Measurements from ENCODE around the gene RTP5.
"Not testable (repeated sequence)": the region's sequence is repeated elsewhere in the genome, so short reads cannot be mapped to it uniquely, and the experiment has no call there.

Gene RTP5

GRCh38 chr2:241869087-241869961 is at the start of gene RTP5:
Gene RTP5 (plus strand): TSS chr2:241869729. CDS start chr2:241869757, 28 bp downstream.
- DNase-seq (ENCODE audit: low spot score): no peak

GRCh38 chr2:241819947-241820624 is 49.4 kb upstream of the RTP5 start:
- H3K27ac ChIP-seq; POLR2A ChIA-PET (ENCODE audit: low non-redundant PET); DNase-seq (ENCODE audit: low spot score); CTCF ChIA-PET: not testable (repeated sequence)

More at GRCh38 chr2:241869087-241869961, at the start of gene RTP5:
- ChIA-PET POLR2A (ENCODE audit: low non-redundant PET) (interaction anchor here (0.5 kb wide), 1 partner anchor 189 kb away, joined by 7 read pairs; no protein-coding TSS in a partner anchor), CTCF (interaction anchor here (0.7 to 0.9 kb wide), 2 partner anchors 9 to 138 kb away, joined by 3 to 4 read pairs; no protein-coding TSS in a partner anchor)
- TF ChIP-seq CTCF (conservative IDR thresholded peaks at IDR 0.05; ENCODE audit: low read depth): no peak
- no peak within 1 kb of the TSS for H3K27ac ChIP-seq

- no peak for TF ChIP-seq CTCF (conservative IDR thresholded peaks at IDR 0.05; ENCODE audit: low read depth)
- H3K27ac ChIP-seq: no peak overlapping the region
- ChIA-PET CTCF (interaction anchor here (0.6 kb wide), 1 partner anchor 24 kb away, joined by 3 read pairs; no protein-coding TSS in a partner anchor), POLR2A (ENCODE audit: low non-redundant PET) (no interaction called here)
- DNase-seq (ENCODE audit: low spot score): no peak
Observed at GRCh38 chr2:241820625-241821384, 48.7 kb upstream of the RTP5 start.

- no peak for DNase-seq (ENCODE audit: low spot score)
- ChIA-PET POLR2A (ENCODE audit: low non-redundant PET) (no interaction called here), CTCF (no interaction called here)
- TF ChIP-seq CTCF (conservative IDR thresholded peaks at IDR 0.05; ENCODE audit: low read depth): no peak
- H3K27ac ChIP-seq: no peak overlapping the region
Observed at GRCh38 chr2:241821460-241822263, 47.9 kb upstream of the RTP5 start.

- DNase-seq (ENCODE audit: low spot score): no peak
- TF ChIP-seq CTCF (conservative IDR thresholded peaks at IDR 0.05; ENCODE audit: low read depth): no peak
- ChIA-PET POLR2A (ENCODE audit: low non-redundant PET) (no interaction called here), CTCF (no interaction called here)
- no peak overlapping the region for H3K27ac ChIP-seq
Observed at GRCh38 chr2:241822264-241822623, 47.3 kb upstream of the RTP5 start.

- H3K27ac ChIP-seq; DNase-seq (ENCODE audit: low spot score); POLR2A ChIA-PET (ENCODE audit: low non-redundant PET); CTCF ChIA-PET: not testable (repeated sequence)
Observed at GRCh38 chr2:241823531-241824437, 45.7 kb upstream of the RTP5 start.
